DOHH2 (cell line): ENCODE data around the gene MYT1.

Experiments
- CTCF ChIP-seq: fragments of 200-600 bp; sonication (generic); IDR thresholded peaks from one replicate; pipeline ENCODE4 v1.5.1; 2014; ENCODE audit warnings: antibody characterized with exemption, mild to moderate bottlenecking, low read depth, low read length; ENCODE audit not compliant: poor library complexity, severe bottlenecking
- EZH2phosphoT487 ChIP-seq: fragments of 200-600 bp; sonication (generic); IDR thresholded peaks from 2 replicates; pipeline ENCODE4 v1.6.1; 2017; ENCODE audit warnings: borderline replicate concordance, mild to moderate bottlenecking, antibody characterized with exemption, low read length, moderate library complexity, mixed read lengths

GRCh38 chr20:64209148-64209547, 44.9 kb downstream of the MYT1 start:
- TF ChIP-seq CTCF (no peak), EZH2phosphoT487 (no peak)
